Hematopoietic multipotent progenitor cell (in vitro differentiated cells): ENCODE measurements around the gene SLC16A13. TPM values are rescaled to one million over a fixed set of nuclear protein-coding genes. Genes with fewer than 3 reads are reported as not detected.
A peak's percentile ranks its signal among the peaks of the same experiment; 100 is the strongest.

ENCODE experiments used
- DNase-seq, 3 donors: peaks; one replicate each; pipeline ENCODE4 v3.0.0-alpha.2; 2011 to 2015; ENCODE audit warnings: low read depth in 2 of 3, low spot score in 2 of 3
- total RNA-seq: library from RNA; depleted of rRNA; stranded (reverse); fragments of >200 nt; gene quantifications from one replicate; pipeline ENCODE4 v1.2.3, GENCODE V29; 2012

The SLC16A13 gene
- 3.0 TPM for total RNA-seq

- DNase-seq: peak; percentile 90 to 98 (median 97)
Observed at GRCh38 chr17:7035591-7036368, at the start of gene SLC16A13. SLC16A13 (plus strand) TSS chr17:7036015; CDS start chr17:7036383, 368 bp downstream.

- no peak for DNase-seq
Observed at GRCh38 chr17:6986676-6987075, 49.1 kb upstream of the SLC16A13 start.

- no peak for DNase-seq
Observed at GRCh38 chr17:6989779-6990178, 46.0 kb upstream of the SLC16A13 start.

GRCh38 chr17:6993613-6994056, 42.2 kb upstream of the SLC16A13 start:
- DNase-seq: peak in 1 of 3 donors; percentile 83

GRCh38 chr17:6994118-6994598, 41.7 kb upstream of the SLC16A13 start:
- no peak for DNase-seq

- DNase-seq: no peak
Observed at GRCh38 chr17:6994666-6995256, 41.1 kb upstream of the SLC16A13 start.

GRCh38 chr17:6995500-6996255, 40.1 kb upstream of the SLC16A13 start, which contains the start of gene ALOX12:
ALOX12 (plus strand) TSS chr17:6996049; CDS start chr17:6996118, 69 bp downstream.
- DNase-seq: no peak

- no peak for DNase-seq
Observed at GRCh38 chr17:6996256-6997011, 39.4 kb upstream of the SLC16A13 start.

- DNase-seq: no peak
Observed at GRCh38 chr17:6997171-6997570, 38.6 kb upstream of the SLC16A13 start.

GRCh38 chr17:6998855-6999508, 36.8 kb upstream of the SLC16A13 start:
- no peak for DNase-seq

- peak in 1 of 3 donors; percentile 46 for DNase-seq
Observed at GRCh38 chr17:7001318-7001961, 34.4 kb upstream of the SLC16A13 start.

GRCh38 chr17:7002288-7003047, 33.3 kb upstream of the SLC16A13 start:
- no peak for DNase-seq

GRCh38 chr17:7003745-7004144, 32.1 kb upstream of the SLC16A13 start:
- no peak for DNase-seq

GRCh38 chr17:7004398-7005253, 31.2 kb upstream of the SLC16A13 start:
- DNase-seq: peak in 2 of 3 donors; percentile 71 to 90

- no peak for DNase-seq
Observed at GRCh38 chr17:7005716-7006115, 30.1 kb upstream of the SLC16A13 start.

- no peak for DNase-seq
Observed at GRCh38 chr17:7007143-7007542, 28.7 kb upstream of the SLC16A13 start.

GRCh38 chr17:7010523-7010922, 25.3 kb upstream of the SLC16A13 start:
- DNase-seq: no peak

- no peak for DNase-seq
Observed at GRCh38 chr17:7011415-7011814, 24.4 kb upstream of the SLC16A13 start.
